GM19467 (cell line): Measurements from ENCODE around the gene ASPDH.

Source experiments
- ATAC-seq: cut with Tn5 transposase; IDR thresholded peaks from one replicate; pipeline ENCODE4 v1.9.1; 2021; ENCODE audit warnings: mild to moderate bottlenecking, moderate library complexity; ENCODE audit not compliant: unreplicated experiment

Gene ASPDH

DNA sequence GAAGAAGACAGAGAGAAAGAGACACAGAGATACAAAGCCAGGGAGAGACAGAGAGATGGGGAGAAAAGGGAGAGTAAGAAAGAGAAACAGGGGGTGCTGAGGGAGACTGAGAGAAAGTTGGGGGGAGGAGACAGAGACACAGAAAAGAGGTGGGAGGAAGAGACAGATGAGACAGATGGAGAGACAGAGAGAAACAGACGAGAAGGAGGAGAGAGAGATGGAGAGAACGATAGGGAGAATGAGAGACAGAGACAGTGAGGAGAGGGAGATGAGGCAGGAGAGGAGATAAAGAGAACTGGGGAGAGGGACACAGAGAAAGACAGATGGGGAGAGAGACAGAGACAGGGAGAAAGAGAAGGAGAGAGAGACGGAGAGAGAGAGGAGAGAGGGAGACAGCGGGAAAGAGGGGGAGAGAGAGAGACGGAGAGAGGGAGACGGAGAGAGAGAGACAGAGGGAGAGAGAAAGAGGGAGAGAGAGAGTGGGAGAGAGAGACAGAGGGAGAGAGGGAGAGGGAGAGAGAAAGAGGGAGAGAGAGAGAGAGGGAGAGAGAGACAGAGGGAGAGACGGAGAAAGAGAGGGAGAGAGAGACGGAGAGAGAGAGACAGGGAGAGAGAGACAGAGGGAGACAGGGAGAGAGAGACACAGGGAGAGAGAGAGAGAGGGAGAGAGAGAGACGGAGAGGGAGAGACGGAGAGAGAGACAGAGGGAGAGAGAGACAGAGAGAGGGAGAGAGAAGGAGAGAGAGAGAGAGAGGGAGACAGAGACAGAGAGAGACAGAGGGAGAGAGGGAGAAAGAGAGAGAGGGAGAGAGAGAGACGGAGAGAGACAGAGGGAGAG, 15.3 kb downstream of the ASPDH start:
- no peak for ATAC-seq

DNA sequence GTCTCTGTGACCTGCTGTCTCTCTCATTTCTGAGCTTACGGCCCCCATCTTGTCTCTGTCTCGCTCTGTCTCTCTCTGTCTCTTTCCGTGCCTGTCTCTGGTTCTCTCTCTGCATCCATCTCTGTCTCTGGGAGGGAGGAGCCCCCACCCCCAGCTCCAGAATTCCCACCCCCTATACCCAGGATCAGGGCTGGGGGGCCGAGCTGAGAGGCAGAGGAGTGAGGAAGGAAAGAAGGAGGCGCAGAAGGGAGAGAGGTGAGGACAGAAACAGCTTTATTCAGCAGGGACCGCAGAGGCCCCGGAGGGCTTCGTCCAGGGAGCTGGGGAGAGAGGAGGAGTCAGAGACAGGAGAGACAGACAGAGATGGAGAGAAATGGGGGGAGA, 16.7 kb downstream of the ASPDH start:
- ATAC-seq, result no peak

DNA sequence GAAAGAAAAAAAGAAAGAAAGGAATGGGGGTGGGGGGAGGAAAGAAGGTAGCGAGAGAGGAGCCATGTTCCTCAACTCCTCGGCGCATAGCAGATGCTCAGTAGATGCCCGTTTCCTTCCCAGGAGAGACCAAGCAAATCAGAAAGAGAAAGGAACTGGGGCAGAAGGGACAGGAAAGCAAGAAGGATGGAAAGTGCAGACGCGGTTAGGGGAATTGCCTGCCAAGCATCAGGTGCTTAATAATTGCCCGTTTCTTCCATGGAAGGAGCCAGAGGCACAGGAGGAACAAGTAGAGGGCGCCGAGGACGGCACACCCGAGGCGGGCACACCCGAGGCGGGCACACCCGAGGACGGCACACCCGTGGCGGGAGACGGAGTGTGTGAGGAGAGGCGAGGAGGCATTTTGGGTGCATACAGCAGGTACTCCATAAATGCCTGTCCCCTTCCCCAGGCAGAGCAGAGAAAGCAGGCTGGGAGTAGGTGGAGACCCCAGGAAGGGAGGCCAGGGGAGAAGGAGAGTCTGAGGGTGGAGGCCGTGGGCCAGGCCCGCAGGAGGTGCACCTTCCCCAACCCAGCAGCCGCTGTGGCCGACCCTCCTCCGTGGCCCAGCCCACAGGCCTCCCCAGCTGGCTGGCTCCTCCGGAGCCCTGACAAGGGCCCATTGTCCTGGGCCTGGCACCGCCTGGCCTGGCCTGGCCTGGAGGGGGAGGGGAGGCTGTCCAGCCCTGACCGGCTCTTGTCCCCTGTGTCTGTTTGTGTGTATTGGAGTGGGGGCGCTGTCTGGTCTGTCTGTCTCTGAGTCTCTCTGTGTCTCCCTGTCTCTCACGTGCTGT, 17.3 kb downstream of the ASPDH start:
- ATAC-seq, result no peak

DNA sequence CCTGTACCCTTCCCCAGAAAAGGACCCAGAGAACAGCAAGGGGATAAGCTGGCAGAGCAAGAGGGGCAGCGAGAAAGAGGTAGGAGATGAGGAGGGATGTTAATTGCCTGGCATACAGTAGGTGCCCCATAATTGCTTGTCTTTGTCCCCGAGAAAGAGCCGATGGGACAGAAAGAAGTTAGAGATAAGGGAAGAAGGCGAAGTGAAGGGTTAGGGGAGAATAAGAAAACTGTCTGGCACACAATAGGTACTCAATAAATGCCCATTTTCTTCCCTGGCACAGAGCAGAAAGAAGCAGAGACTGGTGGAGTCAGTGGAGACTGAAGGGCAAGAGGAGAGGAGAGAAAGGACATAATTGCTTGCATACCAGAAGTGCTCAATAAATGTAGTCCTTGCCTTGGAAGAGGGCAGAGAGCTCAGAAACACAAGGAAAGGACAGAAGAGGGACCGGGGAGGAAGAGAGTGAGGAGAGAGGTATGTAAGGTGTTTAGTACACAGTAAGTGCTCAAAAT, 18.6 kb downstream of the ASPDH start:
- ATAC-seq, result no peak

DNA sequence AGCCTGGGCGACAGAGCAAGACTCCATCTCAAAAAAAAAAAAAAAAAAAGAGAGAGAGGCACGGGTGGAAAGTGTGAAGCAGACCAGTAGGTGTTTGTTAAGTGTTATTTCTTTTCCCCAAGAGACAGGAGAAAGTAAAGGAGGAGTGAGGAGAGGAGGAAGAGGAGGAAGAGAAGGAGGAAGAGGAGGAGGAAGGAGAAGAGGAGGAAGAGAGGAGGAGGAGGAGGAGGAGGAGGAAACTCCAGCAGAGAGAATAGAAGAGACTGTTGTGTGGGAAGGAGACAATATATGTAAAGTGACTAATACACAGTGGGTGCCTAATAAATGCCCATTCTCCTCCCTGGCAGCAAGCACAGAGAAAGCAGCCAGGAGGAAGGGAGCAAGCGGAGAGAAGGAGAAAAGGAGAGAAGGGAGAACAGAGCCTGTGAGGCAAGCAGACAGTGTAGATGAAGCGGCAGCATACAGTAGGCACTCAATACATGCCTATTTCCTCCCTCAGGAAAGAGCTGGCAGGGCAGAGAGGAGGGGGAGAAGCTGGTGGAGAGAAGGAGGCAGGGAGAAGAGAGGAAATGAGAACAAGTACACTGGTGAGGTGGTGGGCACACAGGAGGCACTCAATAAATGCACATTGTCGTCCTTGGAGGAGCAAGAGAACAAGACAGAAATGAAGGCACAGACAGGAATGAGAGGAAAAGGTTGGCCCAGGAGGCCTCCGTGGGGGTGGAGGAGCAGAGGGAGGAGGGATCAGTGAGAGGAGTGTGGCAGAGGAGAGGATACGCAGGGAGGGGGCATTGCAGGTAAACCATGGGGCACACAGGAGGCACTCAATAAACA, 19.3 kb downstream of the ASPDH start:
- ATAC-seq, result no peak

DNA sequence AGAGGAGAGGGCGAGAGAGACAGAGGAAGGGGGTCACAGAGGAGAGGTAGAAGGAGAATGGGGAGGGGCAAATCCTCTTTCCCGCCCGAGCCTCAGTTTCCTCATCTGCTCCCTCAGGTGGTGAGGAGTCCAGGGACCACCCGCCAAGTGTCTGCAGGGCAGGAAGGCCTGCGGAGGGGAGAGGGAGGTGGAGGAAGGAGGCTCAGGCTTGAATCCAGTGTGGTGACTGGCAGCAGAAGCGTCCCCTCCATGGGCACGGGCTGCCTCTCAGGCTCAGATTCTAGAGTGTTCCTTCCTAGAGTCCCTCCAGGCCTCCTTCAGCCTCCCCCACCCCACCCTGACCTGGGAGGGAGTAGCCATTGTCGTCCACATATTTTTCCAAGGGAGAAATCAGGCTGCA, 20.5 kb downstream of the ASPDH start:
- no peak for ATAC-seq

DNA sequence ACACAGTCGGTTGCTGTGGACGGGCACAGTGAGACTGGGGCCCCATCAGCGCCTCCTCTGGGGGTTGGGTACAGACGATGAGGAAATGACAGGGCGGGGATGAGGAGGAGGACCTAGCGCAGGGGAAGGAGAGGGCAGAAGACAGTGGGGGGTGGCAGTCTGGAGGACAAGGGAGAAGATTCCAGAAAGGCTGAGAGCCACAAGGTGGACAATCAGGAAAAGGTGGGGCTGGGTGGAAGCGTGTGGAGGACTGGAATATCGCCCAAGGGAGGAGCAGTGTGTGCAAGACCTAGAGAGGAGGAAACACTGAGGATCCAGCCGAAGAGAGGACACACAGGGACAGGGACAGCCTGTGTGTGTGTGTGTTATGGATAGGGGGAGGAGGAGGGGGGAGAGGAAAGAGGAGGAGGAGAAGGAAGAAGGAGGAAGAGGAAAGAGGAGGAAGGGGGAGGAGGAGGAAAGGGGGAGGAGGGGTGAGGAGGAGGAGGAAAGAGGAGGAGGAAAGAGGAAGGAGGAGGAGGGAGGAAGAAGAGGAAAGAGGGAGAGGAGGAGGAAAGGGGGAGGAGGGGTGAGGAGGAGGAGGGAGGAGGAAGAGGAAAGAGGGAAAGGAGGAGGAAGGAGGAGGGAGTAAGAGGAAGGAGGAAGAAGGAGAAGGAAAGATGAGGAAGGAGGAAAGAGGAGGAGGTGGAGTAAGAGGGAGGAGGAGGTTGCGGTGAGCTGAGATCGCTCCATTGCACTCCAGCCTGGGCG, 21.2 kb downstream of the ASPDH start:
- no peak for ATAC-seq

DNA sequence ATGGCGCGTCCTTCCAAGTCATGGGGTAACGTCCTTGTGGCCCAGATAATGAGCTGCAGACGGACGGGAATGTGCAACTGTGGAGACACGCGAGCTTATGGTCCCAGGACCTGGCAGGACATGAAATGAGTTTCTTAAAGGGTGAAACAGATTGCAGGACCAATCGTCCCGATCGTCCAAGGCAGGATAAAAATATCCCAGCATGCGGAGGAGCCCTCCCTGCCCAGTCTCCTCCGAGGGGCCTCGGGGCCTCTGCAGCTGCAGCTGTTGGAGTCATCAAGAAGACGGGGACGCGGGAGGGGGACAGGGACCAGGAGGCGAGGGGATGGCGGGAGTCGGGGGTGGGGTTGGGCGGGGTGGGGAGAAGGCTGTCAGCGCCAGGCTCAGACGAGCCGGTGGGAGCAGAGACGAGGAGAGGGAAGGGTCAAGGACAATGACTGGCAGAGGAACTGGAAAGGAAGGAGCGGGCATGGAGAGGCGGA, 22.7 kb downstream of the ASPDH start:
- ATAC-seq, result no peak

DNA sequence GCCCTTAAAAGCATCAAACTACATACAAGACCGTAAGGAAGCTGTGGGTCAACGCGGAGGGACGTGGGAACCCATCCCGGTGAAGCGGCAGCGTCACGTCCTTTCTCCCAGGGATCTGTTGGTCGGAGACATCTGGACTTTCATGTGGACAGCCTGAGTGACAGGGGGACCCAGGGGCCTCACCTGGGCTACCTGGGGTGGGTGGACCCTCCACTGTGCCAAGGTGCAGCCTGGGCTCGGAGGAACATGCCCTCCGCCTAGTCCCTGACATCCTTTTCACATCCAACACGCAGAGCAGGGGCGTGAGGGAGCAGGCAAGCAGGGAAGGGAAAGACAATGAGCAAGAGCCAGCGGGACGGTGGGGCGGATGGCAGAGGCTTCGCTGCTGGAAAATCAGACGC, 23.3 kb downstream of the ASPDH start:
- ATAC-seq, result no peak

DNA sequence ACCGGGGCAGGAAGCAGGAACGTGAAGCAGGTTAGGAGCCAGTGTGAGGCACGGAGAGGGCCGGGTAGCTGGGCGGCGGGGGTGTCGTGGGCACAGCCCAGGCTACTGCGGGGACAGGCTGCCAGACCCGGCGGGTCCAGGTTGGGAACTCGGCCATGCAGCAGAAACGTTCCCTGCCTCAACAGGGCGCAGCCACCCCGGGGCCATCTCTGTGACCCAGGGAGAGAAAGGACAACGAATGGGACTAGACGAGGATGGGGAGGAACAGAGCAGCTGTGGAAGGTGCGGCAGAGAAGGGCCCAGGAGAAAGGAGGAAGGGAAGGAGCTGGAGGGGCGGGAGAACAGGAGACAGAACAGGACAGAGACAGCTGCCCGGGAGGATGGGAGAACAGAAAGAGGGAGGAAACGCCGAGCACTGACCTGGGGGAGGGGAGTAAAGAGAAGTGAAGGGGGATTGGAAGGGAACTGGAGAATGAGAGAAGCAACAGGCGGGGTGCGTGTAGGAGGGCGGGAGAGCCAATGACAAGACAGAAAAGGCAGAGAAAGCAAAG, 24.2 kb downstream of the ASPDH start:
- no peak for ATAC-seq

DNA sequence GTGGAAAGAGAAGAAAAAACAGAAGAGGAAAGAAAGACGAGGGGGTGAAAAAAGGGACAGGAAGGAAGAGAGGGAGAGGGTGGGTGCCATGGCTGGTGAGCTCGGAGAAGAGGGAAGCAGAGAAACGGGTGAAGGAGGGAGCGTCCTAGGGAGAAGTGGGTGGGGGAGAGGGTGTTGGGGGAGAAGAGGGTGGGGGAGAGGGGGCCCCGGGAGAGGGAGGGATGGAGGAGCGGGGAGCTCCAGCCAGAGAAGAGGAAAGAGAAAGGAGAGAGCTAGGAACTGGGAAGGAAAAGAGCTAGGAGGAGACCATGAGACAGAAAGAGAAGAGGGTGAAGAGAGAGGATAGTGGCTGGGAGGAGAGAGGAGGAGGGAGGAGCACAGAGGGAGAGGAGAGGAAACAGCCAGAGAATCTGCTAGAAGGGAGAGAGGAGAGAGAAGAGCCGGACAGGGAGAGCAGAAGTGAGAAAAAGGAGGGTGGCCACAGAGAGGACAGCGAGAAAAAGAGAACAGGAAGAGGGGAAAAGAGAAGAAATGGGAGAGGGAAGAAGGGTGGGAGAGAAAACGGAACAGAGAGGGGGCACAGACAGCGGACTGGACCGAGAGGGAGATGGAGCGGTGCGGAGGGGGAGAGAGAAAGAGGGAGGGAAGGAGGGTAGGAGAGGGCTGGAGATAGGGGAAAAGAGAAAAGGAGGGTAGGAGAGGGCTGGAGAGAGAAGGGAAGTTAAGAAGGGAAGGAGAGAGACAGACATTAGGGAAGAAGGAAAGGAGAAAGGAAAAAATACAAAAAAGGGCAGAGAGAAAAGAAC, 25.1 kb downstream of the ASPDH start:
- ATAC-seq, result no peak

DNA sequence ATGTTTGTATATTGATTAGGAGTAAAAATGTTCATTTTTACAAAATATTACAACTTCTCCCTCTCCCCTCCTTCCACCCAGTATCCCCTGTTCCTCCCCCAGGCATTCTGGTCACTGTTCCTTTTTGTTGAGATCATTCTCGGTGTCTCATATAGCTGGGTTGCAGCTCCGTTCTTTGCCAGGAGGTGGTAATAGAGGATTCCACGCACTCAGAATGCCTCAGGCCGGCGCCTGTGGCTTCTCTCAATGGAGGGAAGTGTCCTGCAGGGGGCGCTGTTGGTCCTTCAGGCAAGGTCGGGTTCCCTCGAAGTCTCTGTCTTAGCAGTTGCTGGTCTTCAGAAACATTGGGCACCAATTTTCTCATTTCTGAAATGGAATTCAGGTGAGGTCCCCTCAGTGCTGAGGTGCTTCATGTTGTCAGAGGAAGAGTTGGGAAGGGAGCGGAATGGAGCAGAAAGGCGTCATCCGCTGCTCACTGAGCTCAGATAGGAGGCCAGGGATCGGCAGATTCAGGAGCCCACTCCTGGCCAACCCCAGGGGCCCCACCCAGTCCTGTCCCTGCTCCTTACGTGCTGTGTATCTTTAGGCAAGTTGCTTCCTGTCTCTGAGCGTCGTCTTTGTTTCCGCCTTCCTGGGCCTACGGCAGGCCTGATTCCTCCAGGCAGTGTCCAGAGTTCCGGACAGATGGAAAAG, 26.7 kb downstream of the ASPDH start:
- ATAC-seq, result no peak

DNA sequence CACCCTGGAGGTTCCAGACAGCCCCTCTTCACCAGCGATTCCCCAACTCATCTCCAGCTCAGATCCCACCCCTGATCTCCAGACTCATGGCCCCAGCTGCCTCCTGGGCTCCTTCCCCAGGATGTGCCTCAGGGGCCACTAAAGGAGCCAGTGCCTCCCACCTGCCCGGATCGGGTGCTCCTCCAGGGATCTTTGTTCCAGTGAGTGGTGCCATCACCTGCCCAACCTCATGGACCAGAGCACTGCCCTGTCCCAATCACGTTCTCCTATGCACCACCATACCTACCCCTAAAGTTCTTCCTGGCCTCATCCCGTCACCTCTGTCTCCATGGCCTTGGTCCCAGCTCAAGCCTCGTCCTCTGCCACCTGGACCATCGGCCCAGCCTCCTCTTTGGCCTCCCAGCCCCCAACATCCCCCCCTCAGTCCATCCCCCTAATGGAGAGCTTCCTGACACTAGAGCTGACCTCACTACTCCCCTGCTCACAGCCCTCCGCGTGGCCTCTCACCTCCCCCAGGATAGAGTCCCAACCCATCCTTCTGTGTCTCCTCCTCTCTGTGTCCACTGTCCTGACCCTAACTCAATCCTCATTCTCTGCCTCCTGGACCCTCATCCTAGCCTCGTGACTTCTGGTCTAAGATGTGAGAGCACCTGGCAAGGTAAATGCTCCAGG, 28.3 kb downstream of the ASPDH start:
- ATAC-seq, result no peak

DNA sequence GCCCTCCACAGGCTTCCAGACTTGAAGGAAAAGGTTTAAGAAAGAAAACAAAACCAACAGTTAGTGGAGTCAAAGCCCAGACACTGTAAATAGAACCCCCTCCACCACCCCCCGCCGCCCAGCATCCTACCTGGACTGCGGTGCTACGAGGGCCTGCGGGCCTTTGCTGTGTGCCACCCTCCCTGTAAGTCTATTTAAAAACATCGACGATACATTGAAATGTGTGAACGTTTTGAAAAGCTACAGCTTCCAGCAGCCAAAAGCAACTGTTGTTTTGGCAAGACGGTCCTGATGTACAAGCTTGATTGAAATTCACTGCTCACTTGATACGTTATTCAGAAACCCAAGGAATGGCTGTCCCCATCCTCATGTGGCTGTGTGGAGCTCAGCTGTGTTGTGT, 30.8 kb downstream of the ASPDH start:
- no peak for ATAC-seq

DNA sequence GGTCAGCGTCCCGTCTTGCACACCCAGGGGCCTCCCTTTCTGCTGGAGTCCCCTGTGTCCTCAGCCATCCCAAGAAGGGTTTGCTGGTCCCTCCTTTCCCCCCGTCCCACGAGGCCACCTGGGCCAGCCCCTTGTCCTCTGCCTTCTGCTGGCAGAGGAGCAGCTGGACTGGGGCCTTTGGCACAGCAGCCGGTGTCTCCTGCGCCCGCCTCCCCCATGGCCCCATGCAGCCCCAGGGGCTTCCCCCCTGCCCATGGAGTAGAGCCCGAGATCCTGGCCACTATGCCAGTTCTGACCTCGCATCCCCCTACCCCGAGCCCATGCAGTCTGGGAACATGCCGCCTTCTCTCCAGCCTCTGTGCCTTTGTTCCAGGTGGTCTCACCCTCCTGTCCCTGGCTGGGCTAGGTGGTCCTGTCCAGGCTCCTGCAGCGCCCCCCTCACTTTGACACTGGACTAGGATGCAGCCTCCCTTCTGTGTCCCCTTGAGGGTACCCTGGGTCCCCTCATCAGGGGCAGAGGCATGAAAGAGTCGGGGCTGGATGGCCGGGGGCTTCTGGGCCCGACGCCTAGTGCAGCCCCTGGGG, 31.4 kb downstream of the ASPDH start:
- no peak for ATAC-seq

DNA sequence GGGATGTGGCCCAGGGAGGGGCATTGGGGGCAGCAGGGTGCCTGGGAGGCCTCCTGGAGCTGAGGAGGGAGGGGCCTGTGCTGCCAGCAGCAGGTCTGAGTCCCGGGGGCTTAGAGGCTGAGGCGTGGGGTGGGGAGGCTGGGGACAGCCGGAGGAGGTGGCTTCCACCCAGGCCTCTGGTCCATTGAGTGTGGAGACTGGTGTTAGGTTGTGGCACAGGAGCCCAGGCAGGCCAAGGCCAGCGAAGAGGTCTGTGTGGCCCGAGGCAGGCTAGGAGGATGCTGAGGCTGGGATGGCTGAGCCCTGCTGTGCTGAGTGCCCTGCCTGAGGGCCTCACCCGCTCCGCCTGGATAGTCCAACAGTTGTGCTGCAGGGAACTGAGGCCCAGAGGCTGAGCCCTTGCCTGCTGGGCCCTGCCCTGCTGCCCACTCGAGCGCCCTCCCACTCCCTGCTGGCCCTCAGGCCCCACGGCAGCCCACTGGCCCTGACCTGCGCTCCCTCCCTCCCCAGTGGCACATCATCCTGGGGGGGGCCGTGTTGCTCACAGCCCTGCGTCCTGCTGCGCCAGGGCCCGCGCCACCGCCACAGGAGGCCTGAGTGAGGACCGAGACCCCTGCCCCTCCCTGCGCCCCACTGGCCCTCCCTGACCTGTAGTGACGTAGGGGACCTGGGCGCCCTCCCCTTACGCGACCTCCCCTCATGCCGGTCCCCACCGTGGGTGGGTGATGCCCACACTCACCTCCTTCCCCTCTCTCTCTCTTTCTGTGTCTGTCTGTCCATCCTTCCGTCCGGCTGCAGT, 32.2 kb downstream of the ASPDH start:
- no peak for ATAC-seq
